HG03135 (cell line): ENCODE measurements around the gene GALK1.

Experiments used
- ATAC-seq: cut with Tn5 transposase; IDR thresholded peaks from one replicate; pipeline ENCODE4 v1.9.1; 2021; ENCODE audit warnings: mild to moderate bottlenecking, moderate library complexity; ENCODE audit not compliant: unreplicated experiment

GALK1 gene

DNA sequence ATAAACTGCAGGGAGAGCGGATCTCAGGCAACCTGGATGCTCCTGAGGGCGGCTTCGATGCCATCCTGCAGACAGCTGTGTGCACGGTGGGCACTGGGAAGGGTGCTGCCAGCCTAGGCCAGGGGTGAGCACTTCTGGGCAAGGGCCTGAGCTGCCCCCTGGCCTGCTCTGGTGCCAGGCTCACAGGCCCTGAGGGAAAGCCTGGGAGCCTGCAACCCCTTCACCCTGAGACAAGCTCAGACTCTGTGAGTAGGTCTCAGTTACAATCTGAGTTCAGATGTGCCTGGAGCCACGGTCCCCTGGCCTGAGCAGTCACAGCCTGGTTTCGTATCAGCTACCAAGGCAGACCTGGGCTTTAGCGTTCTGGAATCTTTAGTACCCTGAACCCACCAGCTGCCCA is 35.6 kb downstream of the GALK1 start:
- no peak for ATAC-seq

DNA sequence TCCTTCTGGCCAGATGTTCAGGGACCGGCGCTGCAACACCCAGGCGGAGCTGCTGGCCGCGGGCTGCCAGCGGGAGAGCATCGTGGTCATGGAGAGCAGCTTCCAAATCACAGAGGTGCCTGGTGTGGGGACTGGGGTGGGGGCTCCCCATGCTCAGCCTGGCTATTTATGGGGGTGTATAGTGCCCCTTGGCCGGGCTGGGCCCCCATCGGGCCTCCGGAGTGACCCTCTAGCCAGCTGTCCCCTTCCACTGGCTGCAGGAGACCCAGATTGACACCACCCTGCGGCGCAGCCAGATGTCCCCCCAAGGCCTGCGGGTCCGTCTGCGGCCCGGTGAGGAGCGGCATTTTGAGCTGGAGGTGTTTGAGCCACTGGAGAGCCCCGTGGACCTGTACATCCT is 37.6 kb downstream of the GALK1 start:
- ATAC-seq: no peak

DNA sequence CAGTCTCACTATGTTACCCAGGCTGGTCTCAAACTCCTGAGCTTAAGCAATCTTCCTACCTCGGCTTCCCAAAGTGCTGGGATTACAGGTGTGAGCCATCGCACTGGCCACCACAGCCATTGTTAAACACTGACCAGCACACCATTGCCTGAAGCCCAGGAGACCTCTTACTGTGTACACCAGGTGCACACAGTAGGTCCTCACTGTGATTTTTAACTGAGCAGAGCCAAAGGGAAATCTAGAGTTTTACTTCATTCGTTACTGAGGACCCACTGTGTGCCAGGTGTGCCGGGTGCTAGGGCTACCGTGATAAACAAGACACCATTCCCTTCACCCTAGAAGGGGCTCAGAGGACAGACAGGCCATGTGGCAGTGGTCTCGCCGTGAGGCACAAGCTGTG is 39.5 kb downstream of the GALK1 start:
- no peak for ATAC-seq

DNA sequence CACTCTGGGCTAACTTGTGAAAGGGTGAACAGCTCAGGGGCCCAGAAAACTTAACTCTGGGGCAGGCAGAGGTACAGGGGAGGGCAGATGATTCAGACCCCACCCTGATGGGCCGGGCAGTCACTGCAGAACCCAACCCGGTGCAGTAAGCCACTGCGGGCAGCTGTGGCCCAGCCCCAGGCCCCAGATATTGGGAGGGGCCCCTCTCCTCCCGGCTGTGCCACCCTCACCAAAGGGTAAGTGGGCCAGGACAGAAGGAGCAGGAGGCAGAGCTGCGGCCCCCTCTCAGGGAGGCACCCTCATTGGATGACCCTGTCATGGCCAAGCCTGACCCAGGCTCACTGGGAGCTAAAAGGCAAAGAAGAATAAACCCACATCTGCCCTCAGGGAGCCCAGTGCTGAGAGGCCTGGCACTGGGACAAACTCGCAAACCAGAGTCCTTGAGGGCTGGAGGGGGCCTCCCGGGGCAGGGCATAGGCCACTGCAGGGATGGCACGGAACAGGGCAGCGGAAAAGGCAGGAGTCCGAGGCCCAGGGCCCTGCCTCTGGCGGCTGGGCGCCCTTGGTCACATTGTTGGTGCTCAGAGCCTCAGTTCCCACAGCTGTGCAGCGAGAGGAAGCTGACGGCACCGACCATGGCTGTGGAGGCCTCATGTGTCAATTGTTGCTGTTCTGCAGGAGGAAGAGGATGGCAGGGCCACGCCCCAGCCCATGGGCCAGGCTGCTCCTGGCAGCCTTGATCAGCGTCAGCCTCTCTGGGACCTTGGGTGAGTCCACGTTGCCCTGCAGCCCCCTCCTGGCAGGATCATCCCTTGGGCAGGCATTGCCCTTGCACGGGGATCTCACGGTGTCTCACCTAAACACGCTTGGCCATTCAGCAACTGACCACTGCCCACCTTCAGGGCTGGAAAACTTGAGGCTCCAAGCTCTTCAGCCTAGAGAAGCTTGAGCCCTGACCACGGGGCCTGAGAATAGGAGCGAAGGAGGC is 40.7 kb downstream of the GALK1 start:
- no peak for ATAC-seq

DNA sequence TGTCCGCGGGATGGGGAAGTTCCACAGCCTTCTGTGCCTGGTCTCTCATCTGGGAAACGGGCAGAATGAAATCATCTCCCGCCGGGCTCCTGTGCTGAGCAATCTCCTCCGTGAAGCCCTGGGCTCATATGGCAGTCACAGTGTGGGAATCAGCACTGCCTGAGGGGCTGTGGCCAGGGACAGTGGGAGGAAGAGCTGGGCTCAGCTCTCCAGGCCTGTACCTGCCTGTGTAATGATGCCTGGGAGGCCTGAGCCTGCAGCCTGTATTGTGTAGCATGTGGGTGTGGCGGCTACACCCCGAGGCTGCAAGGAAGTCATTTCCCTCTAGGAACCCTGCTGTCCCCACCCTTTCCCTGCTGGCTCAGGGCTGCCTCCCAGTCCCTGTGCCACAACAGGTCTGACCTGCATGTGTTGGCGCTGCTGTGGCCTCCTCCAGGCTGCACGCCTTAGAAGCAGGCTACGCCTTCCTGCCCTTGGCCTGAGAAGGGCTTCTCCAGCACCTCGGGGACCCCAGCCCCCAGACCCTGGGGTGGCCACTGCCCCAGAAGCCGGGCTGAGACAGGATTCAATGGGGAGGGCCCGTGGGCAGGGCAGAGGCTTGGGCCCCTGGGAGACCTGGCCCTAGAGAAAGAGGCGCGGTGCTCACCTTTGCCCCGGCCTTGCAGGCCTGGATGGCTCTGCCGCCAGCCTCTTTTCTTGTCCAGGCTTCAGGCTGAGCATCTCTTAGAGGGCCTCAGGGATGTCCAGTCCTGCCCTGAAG is 41.6 kb downstream of the GALK1 start:
- no peak for ATAC-seq

DNA sequence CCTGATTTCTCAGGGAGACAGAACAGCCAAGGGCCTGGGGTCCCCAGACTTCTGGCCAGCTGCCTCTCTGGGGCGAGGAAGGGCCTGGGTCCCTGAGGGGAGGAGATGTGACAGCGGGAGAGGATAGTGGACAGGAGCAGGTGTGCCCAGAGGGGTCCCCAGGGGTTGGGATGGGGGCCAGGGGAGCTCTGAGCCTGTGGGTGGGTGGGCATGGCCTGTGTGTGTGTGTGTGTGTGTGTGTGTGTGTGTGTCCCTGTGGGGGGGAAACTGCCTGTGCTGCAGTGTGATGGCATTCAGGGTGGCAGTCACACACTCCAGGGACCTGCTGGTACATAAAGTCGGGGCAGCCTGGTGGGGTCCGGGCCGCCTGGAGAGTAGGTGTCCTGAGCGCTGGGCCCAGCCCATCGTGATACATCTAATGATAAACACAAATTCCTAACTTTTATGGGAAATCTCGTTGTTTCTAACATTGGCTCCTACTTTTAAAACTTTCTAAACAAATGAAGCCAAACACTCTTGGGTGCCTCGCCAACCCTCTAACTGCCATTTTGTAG is 42.4 kb downstream of the GALK1 start:
- ATAC-seq: no peak

DNA sequence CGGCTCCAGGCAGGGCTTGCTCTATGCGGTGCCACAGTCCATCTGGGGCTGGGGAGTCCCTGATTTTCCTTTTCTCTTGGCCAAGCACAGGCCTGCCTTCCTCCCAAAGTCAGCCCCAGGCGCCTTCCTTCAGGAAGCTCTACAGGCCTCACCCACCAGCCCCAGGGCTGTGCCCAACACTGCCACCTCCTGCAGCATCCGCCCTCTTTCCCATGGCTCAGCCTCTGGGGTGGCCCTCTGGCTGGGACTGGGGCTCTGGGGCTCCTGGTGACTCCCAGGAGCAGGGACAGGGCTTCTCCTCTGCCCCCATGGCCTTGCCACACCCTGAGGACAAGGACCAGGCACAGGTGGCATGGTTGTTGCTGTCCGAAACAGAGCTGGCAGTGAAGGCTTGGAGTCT is 42.9 kb downstream of the GALK1 start:
- ATAC-seq: no peak

DNA sequence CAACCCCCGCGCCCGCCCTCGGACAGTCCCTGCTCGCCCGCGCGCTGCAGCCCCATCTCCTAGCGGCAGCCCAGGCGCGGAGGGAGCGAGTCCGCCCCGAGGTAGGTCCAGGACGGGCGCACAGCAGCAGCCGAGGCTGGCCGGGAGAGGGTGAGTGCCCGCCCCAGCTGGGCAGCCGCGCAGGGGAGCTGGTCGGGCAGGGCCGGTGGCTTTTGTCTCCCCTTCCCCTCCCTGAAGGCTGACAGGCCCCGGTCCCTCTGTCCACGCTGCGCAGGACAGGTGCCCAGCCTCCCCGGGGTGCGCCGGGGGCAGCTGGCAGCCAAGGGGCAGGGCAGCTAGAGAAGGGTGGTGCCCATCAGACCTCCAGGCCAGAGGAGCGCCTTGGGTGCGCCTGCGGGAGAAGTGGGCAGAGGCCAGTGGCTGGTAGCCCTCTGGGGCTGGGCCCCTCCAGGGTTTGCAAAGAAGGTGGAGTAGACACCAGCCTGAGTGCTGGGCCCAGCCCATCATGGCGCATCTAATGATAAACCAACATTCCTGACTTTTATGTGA is 43.5 kb downstream of the GALK1 start:
- no peak for ATAC-seq

DNA sequence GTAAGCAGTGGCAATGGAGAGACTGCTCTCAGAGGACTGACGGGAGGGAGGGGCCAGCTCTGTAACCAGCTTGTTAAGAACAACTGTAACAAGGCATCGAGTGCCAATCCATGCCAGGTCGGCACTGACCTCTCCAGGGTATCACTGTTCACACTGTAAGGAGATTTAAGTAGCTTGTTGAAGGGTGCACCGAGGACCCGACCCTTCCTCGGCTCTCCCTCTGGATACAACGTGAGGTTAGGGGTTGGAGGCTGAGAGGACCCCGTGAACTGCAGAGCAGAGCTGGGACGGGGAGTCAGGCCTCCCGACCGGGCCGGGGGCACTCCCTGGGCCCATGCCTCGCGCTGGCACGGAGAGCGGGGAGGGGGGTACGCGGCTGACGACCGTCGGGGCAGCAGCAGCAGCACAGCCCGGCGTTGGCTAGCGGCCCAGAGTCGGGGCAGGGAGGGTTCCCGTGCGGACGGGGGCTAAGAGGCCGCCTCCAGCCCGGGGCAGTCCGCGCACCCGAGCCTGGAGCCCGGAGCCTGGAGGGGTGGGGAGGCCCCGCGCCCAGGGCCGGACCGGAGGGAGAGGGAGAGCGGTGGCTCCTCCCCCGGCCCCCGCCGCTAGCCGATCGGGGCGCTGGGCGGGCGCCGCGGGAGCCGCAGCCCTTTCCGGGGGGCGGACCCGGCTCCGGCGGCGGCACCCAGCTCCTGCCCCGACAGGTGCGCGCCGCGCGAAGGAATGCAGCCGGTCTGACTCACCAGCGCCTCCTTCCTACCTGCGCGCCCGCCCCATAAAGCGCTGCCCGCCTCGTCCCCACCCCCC is 44.1 kb downstream of the GALK1 start, which contains the start of gene ITGB4:
Gene ITGB4, plus strand, starts transcription at position 804 of the 807 bp plus-strand sequence. CDS start 3,245 bp downstream, outside the sequence.
- no peak for ATAC-seq

DNA sequence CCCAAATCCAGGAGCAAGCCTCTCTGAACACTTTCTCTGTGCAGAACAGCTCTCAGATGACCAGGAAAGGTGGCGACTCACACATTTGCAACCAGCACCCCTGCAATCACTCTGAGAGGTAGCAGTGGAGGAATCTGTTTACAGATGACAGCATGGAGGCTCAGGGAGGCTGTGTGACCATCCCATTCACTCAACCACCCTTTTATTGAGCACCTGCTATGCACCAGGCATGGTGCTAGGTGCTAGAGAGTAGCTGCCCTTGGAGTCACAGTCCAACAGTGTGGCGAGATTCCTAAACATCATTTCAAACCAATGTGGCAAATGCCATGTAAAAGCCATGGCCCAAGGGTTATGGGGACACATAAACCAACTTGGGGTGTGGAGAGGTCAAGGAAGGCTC is 45.3 kb downstream of the GALK1 start:
- ATAC-seq: no peak

DNA sequence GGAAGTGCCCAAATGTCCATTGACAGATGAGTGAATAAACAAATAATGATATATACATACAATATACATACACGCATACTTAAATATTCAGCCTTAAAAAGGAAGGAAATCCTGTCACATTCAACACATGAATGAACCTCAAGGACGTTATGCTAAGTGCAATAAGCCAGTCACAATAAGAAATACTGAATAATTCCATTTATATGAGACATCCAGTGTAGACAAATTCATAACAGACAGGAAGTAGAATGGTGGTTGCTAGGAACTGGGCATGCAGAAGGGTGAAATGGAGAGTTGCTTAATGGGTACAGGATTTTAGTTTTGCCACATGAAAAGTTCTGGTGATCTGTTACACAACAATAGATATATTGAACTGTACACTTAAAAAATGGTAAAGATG is 52.5 kb downstream of the GALK1 start:
- ATAC-seq: no peak
